ENCODE measurements around the gene VASH1.

- no peak for TF ChIP-seq CTCF (IDR thresholded peaks at IDR 0.05)
- TF ChIP-seq POLR2A (IDR thresholded peaks at IDR 0.05; ENCODE audit: low read depth) = no peak
- TF ChIP-seq POLR2AphosphoS5 (IDR thresholded peaks at IDR 0.05) = peak; percentile 20 to 45
Measured at GRCh38 chr14:76720382-76720813, 40.9 kb upstream of the VASH1 start.

Measured in esophagus muscularis mucosa (tissue), 3 donors.